ENCODE data around the gene RGS16. TPM values are rescaled to one million over a fixed set of nuclear protein-coding genes. Genes with fewer than 3 reads are reported as not detected.
A peak's percentile ranks its signal among the peaks of the same experiment; 100 is the strongest.

Gene RGS16
- total RNA-seq = 1 to 10 TPM; 1.3 to 1.4 TPM
- 1 to 10 TPM; 2.8 to 3.7 TPM for polyA plus RNA-seq

GRCh38 chr1:182604175-182605164 lies at the start of gene RGS16:
Gene RGS16, minus strand, starts transcription at chr1:182604389. Its CDS starts 130 bp downstream, at chr1:182604259.
- Histone ChIP-seq H3K4me1 (ENCODE audit: insufficient read depth, low read length) (peaks cover 41% of the 10 kb centered on the region), H3K27me3 (ENCODE audit: insufficient read depth, low read length) (no peaks in the 10 kb centered on the region), H3K4me3 (ENCODE audit: low read length in 2 of 2) (peak within 1 kb of the TSS; percentile 36 to 39), H3K9me3 (ENCODE audit: control insufficient read depth in 1 of 2, low read length in 2 of 2) (no peaks in the 10 kb centered on the region), H3K36me3 (ENCODE audit: insufficient read depth, low read length) (peaks cover 3% of the 10 kb centered on the region), H3K27ac (ENCODE audit: low read depth, low read length) (peak within 1 kb of the TSS; percentile 46)
- Mint-ChIP-seq H3K27me3 (no peaks in the 10 kb centered on the region), H3K4me3 (peak within 1 kb of the TSS in 7 of 8 donors; percentile 81 to 91 (median 85)), H3K4me1 (peaks cover 0 to 20% (median 12%) of the 10 kb centered on the region in 4 donors), H3K36me3 (peaks cover 4 to 7% of the 10 kb centered on the region in 2 donors), H3K27ac (peak within 1 kb of the TSS in 5 of 7 donors; percentile 36 to 95 (median 73)), H3K9me3 (no peaks in the 10 kb centered on the region)
- CTCF ChIA-PET (ENCODE audit: partially characterized antibody) = interaction anchor here (1.0 to 16.0 kb wide), 8 partner anchors 7 to 524 kb away, joined by 3 to 707 read pairs (median 4); partner anchors contain the start of gene NPL
- POLR2A ChIA-PET (ENCODE audit: partially characterized antibody) = interaction anchor here (0.8 to 5.4 kb wide), 12 partner anchors 9 to 236 kb away, joined by 3 to 77 read pairs (median 4); partner anchors contain the start of gene RNASEL
- intact Hi-C loops (cut with micrococcal nuclease) = loop anchor here (1.0 to 10.0 kb wide), 10 partner anchors 9 to 1030 kb away; partner anchors contain the start of genes ARPC5, DHX9, GLUL and NPL
- peak; percentile 81 to 89 (median 82) for DNase-seq

GRCh38 chr1:182653986-182654385 lies 49.8 kb upstream of the RGS16 start:
- H3K4me3 ChIP-seq (ENCODE audit: low read length in 2 of 2) = no peak overlapping the region
- peaks cover 3 to 6% (median 5%) of the 10 kb centered on the region in 4 donors for H3K4me1 Mint-ChIP-seq
- H3K27me3 ChIP-seq (ENCODE audit: insufficient read depth, low read length) = no peaks in the 10 kb centered on the region
- no peaks in the 10 kb centered on the region for H3K36me3 Mint-ChIP-seq
- DNase-seq = no peak
- peaks cover 0 to 2% (median 0%) of the 10 kb centered on the region in 8 donors for H3K9me3 Mint-ChIP-seq
- H3K27me3 Mint-ChIP-seq = peaks cover 0 to 2% of the 10 kb centered on the region in 2 donors
- H3K4me1 ChIP-seq (ENCODE audit: insufficient read depth, low read length) = no peaks in the 10 kb centered on the region
- no peaks in the 10 kb centered on the region for H3K9me3 ChIP-seq (ENCODE audit: control insufficient read depth in 1 of 2, low read length in 2 of 2)
- H3K4me3 Mint-ChIP-seq = no peak overlapping the region
- H3K36me3 ChIP-seq (ENCODE audit: insufficient read depth, low read length) = no peaks in the 10 kb centered on the region
- H3K27ac ChIP-seq (ENCODE audit: low read depth, low read length) = no peak overlapping the region
- ChIA-PET POLR2A (ENCODE audit: partially characterized antibody) (no interaction called here), CTCF (ENCODE audit: partially characterized antibody) (no interaction called here)
- no peak overlapping the region for H3K27ac Mint-ChIP-seq
- intact Hi-C loops (cut with micrococcal nuclease) = no loop called here

GRCh38 chr1:182652933-182653332 lies 48.7 kb upstream of the RGS16 start:
- Histone ChIP-seq H3K36me3 (ENCODE audit: insufficient read depth, low read length) (no peaks in the 10 kb centered on the region), H3K27ac (ENCODE audit: low read depth, low read length) (no peak overlapping the region), H3K4me1 (ENCODE audit: insufficient read depth, low read length) (no peaks in the 10 kb centered on the region), H3K9me3 (ENCODE audit: control insufficient read depth in 1 of 2, low read length in 2 of 2) (no peaks in the 10 kb centered on the region), H3K27me3 (ENCODE audit: insufficient read depth, low read length) (no peaks in the 10 kb centered on the region), H3K4me3 (ENCODE audit: low read length in 2 of 2) (no peak overlapping the region)
- Mint-ChIP-seq H3K4me3 (no peak overlapping the region), H3K36me3 (no peaks in the 10 kb centered on the region), H3K4me1 (peaks cover 3 to 6% (median 5%) of the 10 kb centered on the region in 4 donors), H3K27ac (no peak overlapping the region), H3K27me3 (peaks cover 0 to 2% of the 10 kb centered on the region in 2 donors), H3K9me3 (peaks cover 0 to 2% (median 0%) of the 10 kb centered on the region in 8 donors)
- no peak for DNase-seq
- intact Hi-C loops (cut with micrococcal nuclease) = no loop called here
- ChIA-PET POLR2A (ENCODE audit: partially characterized antibody) (no interaction called here), CTCF (ENCODE audit: partially characterized antibody) (no interaction called here)

- Histone ChIP-seq H3K27me3 (ENCODE audit: insufficient read depth, low read length) (no peaks in the 10 kb centered on the region), H3K27ac (ENCODE audit: low read depth, low read length) (no peak overlapping the region), H3K9me3 (ENCODE audit: control insufficient read depth in 1 of 2, low read length in 2 of 2) (no peaks in the 10 kb centered on the region), H3K4me1 (ENCODE audit: insufficient read depth, low read length) (no peaks in the 10 kb centered on the region), H3K36me3 (ENCODE audit: insufficient read depth, low read length) (no peaks in the 10 kb centered on the region), H3K4me3 (ENCODE audit: low read length in 2 of 2) (no peak overlapping the region)
- POLR2A ChIA-PET (ENCODE audit: partially characterized antibody) = no interaction called here
- no peaks in the 10 kb centered on the region for H3K36me3 Mint-ChIP-seq
- H3K4me3 Mint-ChIP-seq = no peak overlapping the region
- H3K27me3 Mint-ChIP-seq = peaks cover 0 to 2% of the 10 kb centered on the region in 2 donors
- H3K27ac Mint-ChIP-seq = no peak overlapping the region
- H3K9me3 Mint-ChIP-seq = no peaks in the 10 kb centered on the region
- DNase-seq = no peak
- intact Hi-C loops (cut with micrococcal nuclease) = no loop called here
- CTCF ChIA-PET (ENCODE audit: partially characterized antibody) = no interaction called here
- H3K4me1 Mint-ChIP-seq = peaks cover 3 to 6% (median 5%) of the 10 kb centered on the region in 4 donors
Observed at GRCh38 chr1:182651339-182651724, 47.1 kb upstream of the RGS16 start.

- H3K27ac ChIP-seq (ENCODE audit: low read depth, low read length) = no peak overlapping the region
- peaks cover 0 to 2% of the 10 kb centered on the region in 2 donors for H3K27me3 Mint-ChIP-seq
- H3K27me3 ChIP-seq (ENCODE audit: insufficient read depth, low read length) = no peaks in the 10 kb centered on the region
- H3K4me3 ChIP-seq (ENCODE audit: low read length in 2 of 2) = no peak overlapping the region
- intact Hi-C loops (cut with micrococcal nuclease) = no loop called here
- H3K4me3 Mint-ChIP-seq = peak overlapping the region in 1 of 8 donors; percentile 32
- ChIA-PET POLR2A (ENCODE audit: partially characterized antibody) (no interaction called here), CTCF (ENCODE audit: partially characterized antibody) (no interaction called here)
- no peaks in the 10 kb centered on the region for H3K4me1 ChIP-seq (ENCODE audit: insufficient read depth, low read length)
- H3K9me3 Mint-ChIP-seq = no peaks in the 10 kb centered on the region
- no peaks in the 10 kb centered on the region for H3K36me3 ChIP-seq (ENCODE audit: insufficient read depth, low read length)
- no peak overlapping the region for H3K27ac Mint-ChIP-seq
- H3K9me3 ChIP-seq (ENCODE audit: control insufficient read depth in 1 of 2, low read length in 2 of 2) = no peaks in the 10 kb centered on the region
- H3K36me3 Mint-ChIP-seq = no peaks in the 10 kb centered on the region
- peaks cover 3 to 6% (median 5%) of the 10 kb centered on the region in 4 donors for H3K4me1 Mint-ChIP-seq
- no peak for DNase-seq
Observed at GRCh38 chr1:182650678-182651338, 46.6 kb upstream of the RGS16 start.

GRCh38 chr1:182649041-182649440 lies 44.9 kb upstream of the RGS16 start:
- Histone ChIP-seq H3K36me3 (ENCODE audit: insufficient read depth, low read length) (no peaks in the 10 kb centered on the region), H3K4me3 (ENCODE audit: low read length in 2 of 2) (no peak overlapping the region), H3K4me1 (ENCODE audit: insufficient read depth, low read length) (no peaks in the 10 kb centered on the region), H3K9me3 (ENCODE audit: control insufficient read depth in 1 of 2, low read length in 2 of 2) (no peaks in the 10 kb centered on the region), H3K27ac (ENCODE audit: low read depth, low read length) (no peak overlapping the region), H3K27me3 (ENCODE audit: insufficient read depth, low read length) (no peaks in the 10 kb centered on the region)
- H3K36me3 Mint-ChIP-seq = no peaks in the 10 kb centered on the region
- intact Hi-C loops (cut with micrococcal nuclease) = no loop called here
- POLR2A ChIA-PET (ENCODE audit: partially characterized antibody) = no interaction called here
- CTCF ChIA-PET (ENCODE audit: partially characterized antibody) = no interaction called here
- no peaks in the 10 kb centered on the region for H3K9me3 Mint-ChIP-seq
- no peak overlapping the region for H3K27ac Mint-ChIP-seq
- H3K27me3 Mint-ChIP-seq = peaks cover 0 to 4% of the 10 kb centered on the region in 2 donors
- peaks cover 3 to 6% (median 5%) of the 10 kb centered on the region in 4 donors for H3K4me1 Mint-ChIP-seq
- no peak overlapping the region for H3K4me3 Mint-ChIP-seq
- DNase-seq = no peak

DNA sequence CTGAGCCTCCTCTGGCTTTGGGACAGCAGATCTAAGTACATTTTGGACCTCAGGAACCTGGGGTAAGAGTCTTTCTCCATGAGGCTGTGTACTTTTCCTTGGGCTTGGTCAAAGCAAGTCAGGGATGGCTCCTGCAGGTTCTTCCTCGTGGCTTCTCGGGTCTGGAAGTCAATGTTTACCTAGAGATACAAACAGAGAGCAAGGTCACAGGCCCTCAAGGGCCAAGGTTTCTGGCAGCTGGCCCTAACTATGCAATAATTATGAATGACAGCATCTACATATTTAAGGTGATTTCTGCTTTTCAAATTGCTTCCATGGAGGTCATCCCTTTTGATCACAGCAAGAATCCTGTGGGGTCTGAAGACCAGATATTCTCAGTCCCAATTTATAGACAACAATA lies 42.5 kb upstream of the RGS16 start:
- POLR2A ChIA-PET (ENCODE audit: partially characterized antibody) = no interaction called here
- no peaks in the 10 kb centered on the region for H3K27me3 ChIP-seq (ENCODE audit: insufficient read depth, low read length)
- no peak overlapping the region for H3K27ac ChIP-seq (ENCODE audit: low read depth, low read length)
- Mint-ChIP-seq H3K4me1 (peaks cover 3 to 6% (median 5%) of the 10 kb centered on the region in 4 donors), H3K4me3 (no peak overlapping the region), H3K36me3 (no peaks in the 10 kb centered on the region), H3K9me3 (no peaks in the 10 kb centered on the region), H3K27ac (no peak overlapping the region), H3K27me3 (peaks cover 0 to 4% of the 10 kb centered on the region in 2 donors)
- intact Hi-C loops (cut with micrococcal nuclease) = no loop called here
- CTCF ChIA-PET (ENCODE audit: partially characterized antibody) = interaction anchor here (1.1 kb wide), 1 partner anchor 45 kb away, joined by 3 read pairs; no protein-coding TSS in a partner anchor
- H3K4me1 ChIP-seq (ENCODE audit: insufficient read depth, low read length) = no peaks in the 10 kb centered on the region
- no peak overlapping the region for H3K4me3 ChIP-seq (ENCODE audit: low read length in 2 of 2)
- no peaks in the 10 kb centered on the region for H3K36me3 ChIP-seq (ENCODE audit: insufficient read depth, low read length)
- no peak for DNase-seq
- no peaks in the 10 kb centered on the region for H3K9me3 ChIP-seq (ENCODE audit: control insufficient read depth in 1 of 2, low read length in 2 of 2)

Data from CD4-positive, alpha-beta memory T cell (primary cell).